ENCODE results near the gene LRRTM1.

DNA sequence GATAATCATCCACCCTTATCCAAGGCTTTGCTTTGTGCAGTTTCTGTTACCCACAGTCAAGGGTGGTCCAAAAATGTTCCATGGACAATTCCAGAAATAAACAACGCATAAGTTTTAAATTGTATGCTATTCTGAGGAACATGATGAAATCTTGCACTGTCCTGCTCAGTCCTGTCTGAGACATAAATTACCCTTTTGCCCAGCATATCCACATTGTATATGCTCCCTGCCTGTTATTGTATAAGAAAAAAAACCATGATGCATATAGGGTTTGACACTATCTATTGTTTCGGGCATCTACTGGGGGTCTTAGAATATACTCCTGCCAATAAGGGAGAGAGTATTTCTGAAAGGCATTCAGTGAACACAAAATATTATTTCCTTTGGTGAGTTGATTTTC, 24.0 kb downstream of the LRRTM1 start:
- TF ChIP-seq, protein P1, sequence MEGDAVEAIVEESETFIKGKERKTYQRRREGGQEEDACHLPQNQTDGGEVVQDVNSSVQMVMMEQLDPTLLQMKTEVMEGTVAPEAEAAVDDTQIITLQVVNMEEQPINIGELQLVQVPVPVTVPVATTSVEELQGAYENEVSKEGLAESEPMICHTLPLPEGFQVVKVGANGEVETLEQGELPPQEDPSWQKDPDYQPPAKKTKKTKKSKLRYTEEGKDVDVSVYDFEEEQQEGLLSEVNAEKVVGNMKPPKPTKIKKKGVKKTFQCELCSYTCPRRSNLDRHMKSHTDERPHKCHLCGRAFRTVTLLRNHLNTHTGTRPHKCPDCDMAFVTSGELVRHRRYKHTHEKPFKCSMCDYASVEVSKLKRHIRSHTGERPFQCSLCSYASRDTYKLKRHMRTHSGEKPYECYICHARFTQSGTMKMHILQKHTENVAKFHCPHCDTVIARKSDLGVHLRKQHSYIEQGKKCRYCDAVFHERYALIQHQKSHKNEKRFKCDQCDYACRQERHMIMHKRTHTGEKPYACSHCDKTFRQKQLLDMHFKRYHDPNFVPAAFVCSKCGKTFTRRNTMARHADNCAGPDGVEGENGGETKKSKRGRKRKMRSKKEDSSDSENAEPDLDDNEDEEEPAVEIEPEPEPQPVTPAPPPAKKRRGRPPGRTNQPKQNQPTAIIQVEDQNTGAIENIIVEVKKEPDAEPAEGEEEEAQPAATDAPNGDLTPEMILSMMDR (IDR thresholded peaks at IDR 0.05) = no peak
- TF ChIP-seq POLR2A (IDR thresholded peaks at IDR 0.05) (no peak), POLR2AphosphoS5 (IDR thresholded peaks at IDR 0.05) (no peak)

Data from transverse colon (tissue), 4 donors.